Retinal pigment epithelial cell (primary cell): ENCODE results near the gene INTS7.
A peak's percentile ranks its signal among the peaks of the same experiment; 100 is the strongest.

ENCODE experiments used
- DNase-seq: peaks from one replicate; pipeline ENCODE4 v3.0.0-alpha.2; 2010; ENCODE audit warnings: low read depth
- H3K4me3 ChIP-seq: 2 replicates; pipeline ENCODE4 v1.5.1; 2011; ENCODE audit warnings: mild to moderate bottlenecking, low read length, control low read depth, moderate library complexity
- CTCF ChIP-seq: conservative IDR thresholded peaks from 2 replicates; pipeline ENCODE4 v1.5.1; 2011; ENCODE audit warnings: low read depth, low read length, control low read depth, inconsistent platforms

The INTS7 gene

GRCh38 chr1:212073490-212073889 lies 38.1 kb upstream of the INTS7 start:
- no peak for TF ChIP-seq CTCF
- no peak overlapping the region for H3K4me3 ChIP-seq
- no peak for DNase-seq

- no peak for TF ChIP-seq CTCF
- H3K4me3 ChIP-seq: no peak overlapping the region
- no peak for DNase-seq
Observed at GRCh38 chr1:212072047-212072446, 36.7 kb upstream of the INTS7 start.

- no peak for DNase-seq
- peak; percentile 74 for TF ChIP-seq CTCF
- H3K4me3 ChIP-seq: no peak overlapping the region
Observed at GRCh38 chr1:212070720-212071302, 35.5 kb upstream of the INTS7 start.

GRCh38 chr1:212067787-212068186 lies 32.4 kb upstream of the INTS7 start:
- H3K4me3 ChIP-seq: no peak overlapping the region
- no peak for TF ChIP-seq CTCF
- DNase-seq: no peak

GRCh38 chr1:212062832-212063438 lies 27.6 kb upstream of the INTS7 start:
- TF ChIP-seq CTCF: peak; percentile 68
- DNase-seq: no peak
- no peak overlapping the region for H3K4me3 ChIP-seq

GRCh38 chr1:212060632-212061472 lies 25.5 kb upstream of the INTS7 start:
- no peak for TF ChIP-seq CTCF
- H3K4me3 ChIP-seq: no peak overlapping the region
- no peak for DNase-seq
